RKO (cell line): ENCODE results near the gene TTC3.

Source experiments
- DNase-seq: peaks from one replicate; pipeline ENCODE4 v3.0.0-alpha.2; 2016; ENCODE audit warnings: low spot score

Gene TTC3

DNA sequence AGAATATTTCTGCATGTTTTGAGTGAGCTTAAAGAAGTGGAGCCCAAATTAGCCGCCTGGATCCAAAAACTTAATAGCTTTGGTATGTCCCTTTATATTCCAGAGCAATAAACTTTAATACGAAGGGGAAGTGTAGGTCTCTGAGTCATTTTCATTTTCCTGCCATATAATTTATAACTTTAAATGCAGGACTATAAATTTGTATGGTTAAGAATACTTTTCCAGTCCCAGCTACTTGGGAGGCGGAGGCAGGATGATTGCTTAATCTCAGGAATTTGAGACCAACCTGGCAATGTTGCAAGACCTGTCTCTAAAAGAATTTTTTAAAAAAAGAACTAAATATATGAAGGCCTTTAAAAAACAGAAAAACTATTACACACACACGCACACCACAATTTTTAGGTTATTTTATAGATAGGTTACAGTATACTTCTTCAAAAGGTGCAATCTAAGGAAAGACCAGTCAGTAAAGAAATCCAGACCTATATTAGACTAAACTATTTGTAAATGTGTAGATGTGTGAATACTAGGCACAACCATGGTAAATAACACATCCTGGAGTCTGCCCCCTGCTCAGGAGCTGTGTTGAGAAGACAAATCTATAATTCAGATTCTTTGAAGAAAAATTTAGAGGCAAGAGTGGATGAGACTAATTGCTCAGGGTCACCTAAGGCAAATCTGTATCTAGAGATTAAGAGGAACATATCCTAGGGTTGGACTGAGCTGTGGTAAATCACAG, 80.3 kb downstream of the TTC3 start:
- no peak for DNase-seq

DNA sequence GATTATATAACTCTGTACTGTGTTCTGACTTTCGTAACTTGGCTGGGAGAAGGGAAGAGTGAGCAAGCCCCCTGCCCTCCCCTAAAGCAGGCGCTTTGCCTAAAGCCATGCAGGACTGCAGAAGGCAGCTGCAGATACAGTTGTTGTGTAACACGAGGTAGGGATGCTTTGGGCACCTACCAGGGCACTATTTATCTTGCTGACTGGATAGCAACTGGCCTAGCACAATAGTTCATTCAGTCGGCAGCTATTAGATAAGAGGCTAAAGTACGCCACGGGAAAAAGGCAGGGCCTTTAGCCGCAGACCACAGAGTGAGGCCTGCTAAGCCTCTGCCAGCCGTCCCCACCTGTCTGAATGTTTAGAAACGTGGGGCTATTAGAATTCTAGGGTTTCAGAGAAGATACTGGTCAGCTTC, 80.9 kb downstream of the TTC3 start:
- no peak for DNase-seq

- DNase-seq, result no peak
Measured at GRCh38 chr21:37155186-37155585, 82.1 kb downstream of the TTC3 start.

- no peak for DNase-seq
Measured at GRCh38 chr21:37157938-37158337, 84.9 kb downstream of the TTC3 start.

DNA sequence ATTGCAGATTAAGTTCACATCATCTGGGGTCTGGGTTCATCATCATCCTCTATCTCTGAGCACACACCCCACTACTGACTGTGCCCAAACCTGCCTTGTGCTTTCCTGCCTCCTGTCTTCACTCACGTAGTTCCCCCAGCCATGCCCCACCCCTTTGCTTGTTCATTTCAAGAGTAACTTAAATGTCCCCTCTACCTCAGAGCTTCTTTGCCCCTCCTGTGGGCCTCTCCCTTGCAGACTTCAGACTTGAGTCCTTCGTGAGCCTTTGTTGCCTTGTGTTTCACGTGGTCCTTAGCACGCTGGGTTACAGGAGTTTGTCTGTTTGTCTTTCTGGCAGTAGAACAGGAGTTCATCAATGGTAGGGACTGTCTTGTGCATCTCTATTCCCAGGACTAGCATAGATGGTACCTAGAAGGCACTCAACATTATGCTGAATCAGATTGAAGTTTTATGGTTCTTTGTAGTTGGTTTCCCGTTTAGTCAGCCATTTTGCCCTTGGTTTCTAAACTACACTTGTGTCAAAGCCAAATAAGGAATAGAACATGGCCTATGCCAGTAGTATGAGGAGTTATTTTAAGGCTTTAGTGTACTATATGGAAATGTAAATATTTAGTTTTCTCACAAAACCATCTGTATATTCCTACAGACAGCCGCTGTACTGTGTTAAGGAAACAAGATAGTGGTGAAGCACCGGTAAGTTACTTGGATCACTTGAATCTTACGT, 86.2 kb downstream of the TTC3 start:
- no peak for DNase-seq

- no peak for DNase-seq
Measured at GRCh38 chr21:37159949-37160348, 86.9 kb downstream of the TTC3 start.

GRCh38 chr21:37164742-37165141, 91.7 kb downstream of the TTC3 start:
- DNase-seq, result no peak

GRCh38 chr21:37165586-37165985, 92.5 kb downstream of the TTC3 start:
- DNase-seq, result no peak

- DNase-seq, result peak; percentile 16
Measured at GRCh38 chr21:37166733-37167132, 93.7 kb downstream of the TTC3 start.

DNA sequence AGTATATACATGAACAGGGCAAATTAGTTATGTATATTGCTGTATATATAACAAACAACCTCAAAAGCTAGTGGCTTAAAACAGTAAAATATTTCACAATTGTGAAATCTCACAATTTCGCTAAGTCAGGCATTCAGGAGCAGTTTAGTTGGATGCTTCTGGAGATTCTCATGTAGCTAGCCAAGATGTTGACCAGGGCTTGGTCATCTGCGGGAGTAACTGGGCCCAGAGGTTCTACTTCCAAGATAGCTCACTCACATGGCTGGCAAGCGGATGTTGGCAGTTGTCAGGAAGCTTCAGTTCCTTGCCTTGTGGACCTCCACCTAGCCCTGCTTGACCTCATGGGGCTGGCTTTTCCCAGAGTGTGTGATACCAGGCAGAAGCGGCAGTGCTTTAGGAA, 95.6 kb downstream of the TTC3 start:
- DNase-seq, result no peak

- no peak for DNase-seq
Measured at GRCh38 chr21:37172646-37173045, 99.6 kb downstream of the TTC3 start.

- peak; percentile 32 for DNase-seq
Measured at GRCh38 chr21:37176716-37177115, 103.7 kb downstream of the TTC3 start.

DNA sequence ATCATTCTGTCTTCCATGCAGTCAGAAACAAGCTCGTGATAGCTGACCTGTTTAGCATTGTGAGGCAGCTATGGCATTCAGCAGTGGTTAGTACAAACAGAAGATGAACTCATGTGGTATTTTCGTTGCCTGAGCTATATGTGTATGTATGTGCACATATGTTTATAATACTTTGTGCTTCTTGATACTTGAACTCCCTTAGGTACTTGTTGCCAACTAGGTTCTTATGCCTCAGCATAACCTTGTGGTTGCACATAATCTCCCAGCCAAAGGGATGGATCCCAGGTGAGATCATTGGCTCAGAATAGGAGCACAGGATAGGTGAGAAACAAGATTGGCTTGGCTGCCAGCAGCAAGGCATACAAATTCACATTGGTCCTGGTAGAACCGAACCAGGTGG, 108.0 kb downstream of the TTC3 start:
- DNase-seq, result no peak

GRCh38 chr21:37182222-37182621, 109.2 kb downstream of the TTC3 start:
- DNase-seq, result no peak

- no peak for DNase-seq
Measured at GRCh38 chr21:37183749-37184148, 110.7 kb downstream of the TTC3 start.

DNA sequence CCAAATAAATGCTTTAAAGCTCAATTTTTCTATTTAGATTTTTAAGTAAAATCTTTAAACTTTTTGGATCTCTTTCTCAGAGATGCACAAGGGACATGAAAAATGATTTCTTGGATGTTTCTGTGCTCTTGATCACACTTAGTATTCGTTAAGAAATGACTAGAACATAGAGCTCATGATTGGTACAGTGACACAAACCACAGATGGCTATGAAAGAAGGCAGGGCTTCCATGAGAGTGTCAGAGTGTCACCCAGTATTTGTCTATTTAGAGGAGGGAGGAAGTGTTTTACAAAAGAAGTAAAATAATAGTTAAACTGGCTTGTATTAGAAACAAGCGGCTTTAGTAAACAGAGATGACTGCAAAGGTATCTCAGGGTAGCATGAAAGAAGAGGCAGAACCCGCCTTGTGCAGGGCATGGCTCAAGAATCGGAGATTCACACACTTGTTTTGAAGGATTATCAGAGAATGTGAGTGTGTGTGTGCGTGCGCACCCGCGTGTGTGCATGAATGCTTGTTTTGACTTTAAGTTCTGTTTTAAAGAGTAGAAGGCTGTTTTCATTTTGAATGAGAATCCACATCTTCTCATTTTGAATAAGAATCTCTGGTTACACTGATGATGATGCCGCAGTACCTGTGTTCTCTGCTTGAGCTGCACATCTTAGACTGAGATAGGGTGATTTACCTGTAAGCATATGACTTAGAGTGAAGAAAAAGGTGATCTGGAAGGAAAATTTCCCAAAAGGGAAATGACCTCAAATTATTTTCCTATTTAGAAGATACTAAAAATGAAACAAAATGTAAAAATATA, 111.9 kb downstream of the TTC3 start:
- DNase-seq, result no peak

DNA sequence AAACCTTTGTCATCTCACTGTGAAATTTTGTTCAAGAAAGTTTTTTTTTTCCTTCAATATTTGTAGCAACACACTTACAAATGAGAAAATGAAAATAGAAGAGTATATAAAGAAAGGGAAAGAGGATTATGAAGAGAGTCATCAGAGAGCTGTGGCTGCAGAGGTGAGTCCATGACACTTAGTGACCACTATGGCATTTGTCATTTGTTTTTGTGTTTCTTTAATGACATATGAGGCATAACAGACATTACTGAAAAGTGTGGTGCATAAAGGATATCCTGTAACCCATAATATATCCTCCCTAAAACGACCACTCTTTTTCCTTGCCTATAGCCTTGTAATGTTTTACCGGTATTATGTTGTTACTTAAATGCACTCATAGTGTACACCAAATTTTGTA, 113.9 kb downstream of the TTC3 start:
- no peak for DNase-seq

DNA sequence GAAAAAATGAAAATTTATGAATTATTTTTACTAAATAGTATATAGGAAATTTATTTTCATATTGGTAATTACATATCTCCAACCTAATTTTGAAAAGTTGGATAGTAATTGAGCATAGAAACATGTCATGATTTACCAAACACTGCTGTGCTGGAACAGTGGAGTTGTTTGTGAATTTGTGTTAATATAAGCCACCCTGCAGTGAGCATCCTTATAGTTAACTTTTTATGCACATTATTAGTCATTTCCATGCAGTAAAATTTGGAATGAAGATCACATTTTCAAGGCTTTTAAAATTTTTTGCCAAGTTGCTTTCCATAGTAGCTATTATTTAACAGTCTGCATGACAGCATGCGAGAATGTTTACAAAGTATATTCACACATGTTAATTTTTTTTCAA, 115.8 kb downstream of the TTC3 start:
- no peak for DNase-seq

GRCh38 chr21:37192019-37192418, 119.0 kb downstream of the TTC3 start:
- DNase-seq, result no peak

GRCh38 chr21:37193006-37193405, 120.0 kb downstream of the TTC3 start:
- no peak for DNase-seq

GRCh38 chr21:37193676-37194075, 120.6 kb downstream of the TTC3 start:
- DNase-seq, result no peak

- no peak for DNase-seq
Measured at GRCh38 chr21:37195059-37195458, 122.0 kb downstream of the TTC3 start.

GRCh38 chr21:37195610-37196009, 122.6 kb downstream of the TTC3 start:
- DNase-seq, result no peak
